B cell (primary cell): ENCODE data around the gene PHACTR1. TPM values are rescaled to one million over a fixed set of nuclear protein-coding genes. Genes with fewer than 3 reads are reported as not detected.

Experiments
- ATAC-seq: fragments of 200-7000 bp; cut with Tn5 transposase; one replicate; pipeline ENCODE4 v1.10.0; 2021; ENCODE audit warnings: low read depth, mild to moderate bottlenecking, moderate number of reproducible peaks, moderate library complexity
- CTCF ChIA-PET: fragments of 350-600 bp; sonication (Branson Sonifier 250); formaldehyde crosslinking; loops from one replicate; lab custom pipeline; 2021; ENCODE audit warnings: antibody characterized with exemption, inconsistent platforms; lab: Charles Lee
- POLR2A ChIA-PET: fragments of 350-600 bp; sonication (Branson Sonifier 250); formaldehyde crosslinking; loops from one replicate; lab custom pipeline; 2021; ENCODE audit warnings: antibody characterized with exemption; lab: Charles Lee
- DNase-seq: peaks from one replicate; pipeline ENCODE4 v3.0.0; 2013
- H2AFZ ChIP-seq: 2 replicates; pipeline ENCODE4 v1.6.1; 2012; ENCODE audit warnings: mild to moderate bottlenecking, low read depth, low read length; ENCODE audit not compliant: insufficient read depth, poor library complexity, severe bottlenecking
- H3K27ac ChIP-seq, 2 donors: 1 replicate in 1 of 2; 2 replicates in 1 of 2; pipeline ENCODE4 v1.5.1; 2012 to 2013; ENCODE audit warnings: low read length in 2 of 2, mild to moderate bottlenecking in 2 of 2, moderate library complexity in 1 of 2
- H3K27me3 ChIP-seq, 4 experiments: fragments of 200-600 bp in 1 of 4; sonication (generic) in 1 of 4; replicated peaks in 1 of 4; 1 replicate in 2 of 4; 2 replicates in 2 of 4; pipeline versions ENCODE4 v1.6.1 to v1.7.0; 2013 to 2016; ENCODE audit warnings: low read length in 3 of 4, mild to moderate bottlenecking in 2 of 4, mixed read lengths in 1 of 4, moderate library complexity in 1 of 4; ENCODE audit not compliant: insufficient read depth in 4 of 4, control insufficient read depth in 3 of 4; ENCODE audit errors: control extremely low read depth in 1 of 4
- H3K36me3 ChIP-seq, 2 experiments: replicated peaks in 1 of 2; 1 replicate in 1 of 2; 2 replicates in 1 of 2; pipeline versions ENCODE4 v1.6.1 to v1.7.1; 2013; ENCODE audit warnings: low read length in 1 of 2; ENCODE audit not compliant: insufficient read depth in 2 of 2, control insufficient read depth in 1 of 2; ENCODE audit errors: control extremely low read depth in 1 of 2, extremely low read depth in 1 of 2
- H3K4me1 ChIP-seq, 2 donors: fragments of 200-600 bp in 1 of 2; sonication (generic) in 1 of 2; 1 replicate in 1 of 2; 2 replicates in 1 of 2; pipeline versions ENCODE4 v1.5.1 to v1.6.1; 2013 to 2017; ENCODE audit warnings: low read length in 2 of 2; ENCODE audit not compliant: control insufficient read depth in 2 of 2, insufficient read depth in 2 of 2
- H3K4me2 ChIP-seq: replicated peaks from 2 replicates; pipeline ENCODE3; 2012; ENCODE audit warnings: mild to moderate bottlenecking, low read depth, low read length; ENCODE audit not compliant: poor library complexity, severe bottlenecking
- H3K4me3 ChIP-seq, 5 experiments: fragments of 200-600 bp in 1 of 5; sonication (generic) in 1 of 5; 1 replicate in 3 of 5; 2 replicates in 2 of 5; pipeline versions ENCODE4 v1.5.1 to v1.7.0; 2011 to 2016; ENCODE audit warnings: low read length in 4 of 5, mild to moderate bottlenecking in 4 of 5, low read depth in 2 of 5, control low read depth in 1 of 5, moderate library complexity in 1 of 5; ENCODE audit not compliant: insufficient read depth in 1 of 5; ENCODE audit errors: control extremely low read depth in 1 of 5, extremely low read depth in 1 of 5
- H3K79me2 ChIP-seq: fragments of 200-600 bp; sonication (generic); one replicate; pipeline ENCODE4 v1.6.0; 2016; ENCODE audit warnings: low read length; ENCODE audit not compliant: control insufficient read depth, insufficient read depth
- H3K9ac ChIP-seq: fragments of 200-600 bp; sonication (generic); 2 replicates; pipeline ENCODE4 v1.6.1; 2017; ENCODE audit warnings: mild to moderate bottlenecking, low read length, moderate library complexity
- H3K9me3 ChIP-seq, 3 donors: one replicate each; pipeline versions ENCODE4 v1.6.1 to v1.7.1; 2013; ENCODE audit warnings: low read length in 2 of 3; ENCODE audit not compliant: control insufficient read depth in 2 of 3, insufficient read depth in 1 of 3; ENCODE audit errors: control extremely low read depth in 1 of 3
- H4K20me1 ChIP-seq: 2 replicates; pipeline ENCODE4 v1.6.0; 2012; ENCODE audit warnings: mild to moderate bottlenecking, low read length; ENCODE audit not compliant: insufficient read depth, control insufficient read depth, poor library complexity, severe bottlenecking
- H3K27ac Mint-ChIP-seq: one replicate; pipeline ENCODE4 v1.8.0; 2021; ENCODE audit warnings: mixed read lengths
- H3K27me3 Mint-ChIP-seq: one replicate; pipeline ENCODE4 v1.8.0; 2021; ENCODE audit warnings: mixed read lengths
- H3K4me1 Mint-ChIP-seq: one replicate; pipeline ENCODE4 v1.8.0; 2021; ENCODE audit warnings: mixed read lengths
- H3K4me3 Mint-ChIP-seq: one replicate; pipeline ENCODE4 v1.8.0; 2021; ENCODE audit warnings: mixed read lengths
- H3K9me3 Mint-ChIP-seq: one replicate; pipeline ENCODE4 v1.8.0; 2022; ENCODE audit warnings: mixed read lengths; ENCODE audit not compliant: insufficient read depth
- CTCF ChIP-seq: fragments of 200-600 bp; IDR thresholded peaks from one replicate; pipeline ENCODE4 v1.8.0; 2022; ENCODE audit warnings: antibody characterized with exemption, mild to moderate bottlenecking
- EZH2 ChIP-seq: IDR thresholded peaks from 2 replicates; pipeline ENCODE4 v1.6.1; 2012; ENCODE audit warnings: borderline replicate concordance, low read depth, mild to moderate bottlenecking, moderate library complexity, low read length; ENCODE audit not compliant: insufficient read depth, poor library complexity, severe bottlenecking
- WGBS: methylation state at CpG from one replicate; pipeline ENCODE4 v1.1.5; 2013; ENCODE audit warnings: missing lambda C conversion rate; ENCODE audit not compliant: insufficient coverage; 5-methylcytosine and 5-hydroxymethylcytosine counted together
- intact Hi-C: fragments of 100-400 bp; cut with micrococcal nuclease; formaldehyde crosslinking; loops from one replicate; pipeline ENCODE4 v1.10.0; 2022
- polyA plus RNA-seq: library from polyadenylated mRNA; depleted of rRNA; stranded (reverse); fragments of >200 nt; gene quantifications from 2 replicates; pipeline ENCODE4 v1.2.3, GENCODE V29; 2012
- total RNA-seq, 2 donors: library from RNA; stranded (reverse); fragments of 120-200 nt in 1 of 2; gene quantifications; 1 replicate in 1 of 2; 2 replicates in 1 of 2; pipeline versions ENCODE4 v1.2.3 to v1.2.4, GENCODE V29; 2013 to 2022

The PHACTR1 gene
- total and polyA plus RNA-seq, 2 donors (not counting 1 experiment from before 2014, with no cell fraction given) = 30.2 to 129 TPM

DNA sequence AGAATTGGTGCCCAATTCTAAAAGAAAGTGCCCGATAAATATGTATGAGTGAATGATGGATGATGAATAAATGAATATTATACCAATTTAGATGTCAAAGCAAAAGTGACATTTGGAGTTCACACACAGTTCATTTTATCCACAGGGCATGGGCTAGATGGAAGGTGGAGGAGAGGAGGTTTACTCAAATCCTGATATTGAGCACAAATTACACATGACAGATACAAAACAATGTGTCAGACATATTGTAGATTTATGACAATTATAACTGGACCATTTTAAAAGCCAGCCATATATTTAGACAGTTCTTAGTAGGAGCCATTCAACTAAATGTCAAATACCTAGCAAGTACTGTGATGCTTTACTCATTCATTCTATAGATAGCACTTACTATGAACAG lies 23.4 kb upstream of the PHACTR1 start:
- H3K27ac Mint-ChIP-seq = no peak overlapping the region
- TF ChIP-seq EZH2 (no peak), CTCF (no peak)
- Histone ChIP-seq H3K9me3 (no peaks in the 10 kb centered on the region), H4K20me1 (no peaks in the 10 kb centered on the region), H3K27ac (no peak overlapping the region), H3K4me1 (no peaks in the 10 kb centered on the region), H3K4me3 (no peak overlapping the region), H2AFZ (no peak overlapping the region), H3K9ac (no peak overlapping the region), H3K27me3 (no peaks in the 10 kb centered on the region), H3K79me2 (no peaks in the 10 kb centered on the region), H3K4me2 (no peak overlapping the region), H3K36me3 (no peaks in the 10 kb centered on the region)
- intact Hi-C loops = no loop called here
- H3K9me3 Mint-ChIP-seq = no peaks in the 10 kb centered on the region
- no peak overlapping the region for H3K4me3 Mint-ChIP-seq
- no peak for DNase-seq
- no peak for ATAC-seq
- CTCF ChIA-PET = no interaction called here
- peaks cover 1% of the 10 kb centered on the region for H3K27me3 Mint-ChIP-seq
- H3K4me1 Mint-ChIP-seq = no peaks in the 10 kb centered on the region
- POLR2A ChIA-PET = no interaction called here
- no CpG with 5 or more reads among the region's 1 CpG for WGBS

DNA sequence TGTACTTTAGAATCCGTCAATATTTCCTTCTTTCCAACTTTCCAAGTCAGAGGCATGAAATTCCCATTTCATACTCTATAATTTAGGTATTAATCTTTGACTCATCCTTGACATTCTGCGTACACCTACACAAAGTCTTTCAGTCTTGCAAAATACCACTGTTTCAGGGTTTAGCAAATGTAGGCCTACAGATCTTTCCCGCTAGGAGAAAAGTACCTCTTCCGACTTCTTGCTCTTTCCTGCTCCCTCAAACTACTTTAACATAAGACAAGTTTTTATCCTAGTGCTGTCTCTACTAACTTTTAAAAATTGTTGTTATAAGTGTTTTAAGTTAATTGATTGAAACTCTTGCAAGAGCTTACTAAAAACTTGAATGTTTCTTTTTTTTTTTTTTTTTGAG lies 18.3 kb upstream of the PHACTR1 start:
- Mint-ChIP-seq H3K27ac (no peak overlapping the region), H3K9me3 (peaks cover 2% of the 10 kb centered on the region), H3K4me3 (no peak overlapping the region), H3K4me1 (no peaks in the 10 kb centered on the region), H3K27me3 (peaks cover 16% of the 10 kb centered on the region)
- H3K36me3 ChIP-seq = no peaks in the 10 kb centered on the region
- CTCF ChIA-PET = no interaction called here
- H3K4me3 ChIP-seq = no peak overlapping the region
- no peak overlapping the region for H3K27ac ChIP-seq
- TF ChIP-seq CTCF = no peak
- no peak for TF ChIP-seq EZH2
- POLR2A ChIA-PET = no interaction called here
- H2AFZ ChIP-seq = no peak overlapping the region
- 80% methylated on average over 2 of the region's 4 CpGs for whole genome bisulfite sequencing
- H3K4me1 ChIP-seq = no peaks in the 10 kb centered on the region
- DNase-seq (no peak), ATAC-seq (no peak)
- no peaks in the 10 kb centered on the region for H4K20me1 ChIP-seq
- H3K27me3 ChIP-seq = peaks cover 0 to 3% (median 0%) of the 10 kb centered on the region in 4 experiments
- no peak overlapping the region for H3K4me2 ChIP-seq
- H3K79me2 ChIP-seq = no peaks in the 10 kb centered on the region
- H3K9me3 ChIP-seq = peaks cover 0 to 3% (median 0%) of the 10 kb centered on the region in 3 donors
- no peak overlapping the region for H3K9ac ChIP-seq
- intact Hi-C loops = no loop called here
